ENCODE results near the gene NUBPL.

DNA sequence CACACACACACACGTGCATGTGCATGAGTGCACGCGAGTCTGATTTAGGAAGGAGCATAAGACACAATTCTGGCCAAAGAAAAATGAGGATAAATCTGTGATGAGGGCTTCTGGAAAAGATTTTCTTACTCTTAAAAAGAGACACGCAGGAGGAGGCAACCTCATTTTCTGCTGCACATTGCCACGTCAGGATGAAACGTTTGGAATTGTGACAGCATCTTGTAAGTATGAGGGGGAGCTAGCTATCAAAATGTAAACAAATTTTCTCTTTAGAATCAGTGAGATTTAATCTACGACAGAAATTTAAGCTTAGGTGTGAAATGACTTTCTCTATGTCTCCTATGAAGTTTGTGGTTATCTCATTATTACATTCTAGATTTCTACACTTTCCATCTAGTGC is 31.1 kb upstream of the NUBPL start:
- TF ChIP-seq, protein P1, sequence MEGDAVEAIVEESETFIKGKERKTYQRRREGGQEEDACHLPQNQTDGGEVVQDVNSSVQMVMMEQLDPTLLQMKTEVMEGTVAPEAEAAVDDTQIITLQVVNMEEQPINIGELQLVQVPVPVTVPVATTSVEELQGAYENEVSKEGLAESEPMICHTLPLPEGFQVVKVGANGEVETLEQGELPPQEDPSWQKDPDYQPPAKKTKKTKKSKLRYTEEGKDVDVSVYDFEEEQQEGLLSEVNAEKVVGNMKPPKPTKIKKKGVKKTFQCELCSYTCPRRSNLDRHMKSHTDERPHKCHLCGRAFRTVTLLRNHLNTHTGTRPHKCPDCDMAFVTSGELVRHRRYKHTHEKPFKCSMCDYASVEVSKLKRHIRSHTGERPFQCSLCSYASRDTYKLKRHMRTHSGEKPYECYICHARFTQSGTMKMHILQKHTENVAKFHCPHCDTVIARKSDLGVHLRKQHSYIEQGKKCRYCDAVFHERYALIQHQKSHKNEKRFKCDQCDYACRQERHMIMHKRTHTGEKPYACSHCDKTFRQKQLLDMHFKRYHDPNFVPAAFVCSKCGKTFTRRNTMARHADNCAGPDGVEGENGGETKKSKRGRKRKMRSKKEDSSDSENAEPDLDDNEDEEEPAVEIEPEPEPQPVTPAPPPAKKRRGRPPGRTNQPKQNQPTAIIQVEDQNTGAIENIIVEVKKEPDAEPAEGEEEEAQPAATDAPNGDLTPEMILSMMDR (IDR thresholded peaks at IDR 0.05): no peak
- no peak for TF ChIP-seq POLR2AphosphoS5 (IDR thresholded peaks at IDR 0.05; ENCODE audit: low read depth, low read length)
- TF ChIP-seq SIN3A (IDR thresholded peaks at IDR 0.05; ENCODE audit: borderline replicate concordance, insufficient read depth, low read depth, low read length): no peak
- TF ChIP-seq, protein P2, sequence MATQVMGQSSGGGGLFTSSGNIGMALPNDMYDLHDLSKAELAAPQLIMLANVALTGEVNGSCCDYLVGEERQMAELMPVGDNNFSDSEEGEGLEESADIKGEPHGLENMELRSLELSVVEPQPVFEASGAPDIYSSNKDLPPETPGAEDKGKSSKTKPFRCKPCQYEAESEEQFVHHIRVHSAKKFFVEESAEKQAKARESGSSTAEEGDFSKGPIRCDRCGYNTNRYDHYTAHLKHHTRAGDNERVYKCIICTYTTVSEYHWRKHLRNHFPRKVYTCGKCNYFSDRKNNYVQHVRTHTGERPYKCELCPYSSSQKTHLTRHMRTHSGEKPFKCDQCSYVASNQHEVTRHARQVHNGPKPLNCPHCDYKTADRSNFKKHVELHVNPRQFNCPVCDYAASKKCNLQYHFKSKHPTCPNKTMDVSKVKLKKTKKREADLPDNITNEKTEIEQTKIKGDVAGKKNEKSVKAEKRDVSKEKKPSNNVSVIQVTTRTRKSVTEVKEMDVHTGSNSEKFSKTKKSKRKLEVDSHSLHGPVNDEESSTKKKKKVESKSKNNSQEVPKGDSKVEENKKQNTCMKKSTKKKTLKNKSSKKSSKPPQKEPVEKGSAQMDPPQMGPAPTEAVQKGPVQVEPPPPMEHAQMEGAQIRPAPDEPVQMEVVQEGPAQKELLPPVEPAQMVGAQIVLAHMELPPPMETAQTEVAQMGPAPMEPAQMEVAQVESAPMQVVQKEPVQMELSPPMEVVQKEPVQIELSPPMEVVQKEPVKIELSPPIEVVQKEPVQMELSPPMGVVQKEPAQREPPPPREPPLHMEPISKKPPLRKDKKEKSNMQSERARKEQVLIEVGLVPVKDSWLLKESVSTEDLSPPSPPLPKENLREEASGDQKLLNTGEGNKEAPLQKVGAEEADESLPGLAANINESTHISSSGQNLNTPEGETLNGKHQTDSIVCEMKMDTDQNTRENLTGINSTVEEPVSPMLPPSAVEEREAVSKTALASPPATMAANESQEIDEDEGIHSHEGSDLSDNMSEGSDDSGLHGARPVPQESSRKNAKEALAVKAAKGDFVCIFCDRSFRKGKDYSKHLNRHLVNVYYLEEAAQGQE (IDR thresholded peaks at IDR 0.05; ENCODE audit: insufficient read depth in 1 of 2, low read depth in 2 of 2, low read length in 1 of 2): no peak
